K562 (cell line): Measurements from ENCODE around the gene CDYL. TPM values are rescaled to one million over a fixed set of nuclear protein-coding genes. Genes with fewer than 3 reads are reported as not detected.

Experiments
- ATAC-seq: fragments of 200-7000 bp; cut with Tn5 transposase; 3 replicates; pipeline ENCODE4 v1.9.1; 2020; ENCODE audit warnings: moderate library complexity
- BruUV-seq: library from RNA; stranded (reverse); fragments of 400-500 nt; replicated peaks from 2 replicates; lab custom pipeline; 2021; lab: Mats Ljungman, UMichigan
- CTCF ChIA-PET: fragments of 300-600 bp; formaldehyde crosslinking; extraction: SDS; loops from one replicate; lab custom pipeline; 2021; ENCODE audit warnings: low intra/inter-chr PET ratio; lab: Yijun Ruan, JAX
- POLR2A ChIA-PET: fragments of 300-600, 350-650 bp; sonication (Branson Sonifier 250); formaldehyde crosslinking; extraction: SDS; loops from one replicate; lab custom pipeline; 2021; ENCODE audit warnings: antibody characterized with exemption, inconsistent platforms; lab: Yijun Ruan, JAX
- DNase-seq, 4 experiments: peaks; one replicate each; pipeline versions ENCODE4 v3.0.0 to v3.0.0-alpha.2; 2011 to 2018; ENCODE audit warnings: low spot score in 3 of 4, mixed read lengths in 3 of 4; ENCODE audit errors: extremely low read depth in 1 of 4
- FAIRE-seq: peaks from 2 replicates; lab custom pipeline; 2011; peaks lifted over from hg19 to GRCh38; lab: Jason Lieb, UNC
- H2AFZ ChIP-seq: 2 replicates; pipeline ENCODE4 v1.6.0; 2011; ENCODE audit warnings: low read depth, low read length, control low read depth, inconsistent platforms
- H3K27ac ChIP-seq: fragments of 200-600 bp; 3 replicates; pipeline ENCODE4 v1.8.0; 2011; ENCODE audit warnings: low read depth, mild to moderate bottlenecking, control low read depth, inconsistent platforms, low read length, moderate library complexity, mixed read lengths; ENCODE audit errors: extremely low read depth
- H3K27me3 ChIP-seq, 2 experiments: fragments of 300-600 bp in 1 of 2; 2 replicates in 1 of 2; 3 replicates in 1 of 2; pipeline versions ENCODE4 v1.6.0 to v1.8.0; 2011; ENCODE audit warnings: inconsistent platforms in 2 of 2, low read length in 2 of 2, mild to moderate bottlenecking in 1 of 2, mixed read lengths in 1 of 2, moderate library complexity in 1 of 2; ENCODE audit not compliant: control insufficient read depth in 2 of 2, insufficient read depth in 2 of 2
- H3K36me3 ChIP-seq: fragments of 300-600 bp; 3 replicates; pipeline ENCODE4 v1.8.0; 2011; ENCODE audit warnings: mild to moderate bottlenecking, low read length, inconsistent platforms; ENCODE audit not compliant: control insufficient read depth, insufficient read depth
- H3K4me1 ChIP-seq, 2 experiments: fragments of 200-600 bp in 1 of 2; replicated peaks in 1 of 2; 2 replicates in 1 of 2; 3 replicates in 1 of 2; pipeline versions ENCODE4 v1.5.1 to v1.8.0; 2011; ENCODE audit warnings: inconsistent platforms in 2 of 2, low read length in 2 of 2, mild to moderate bottlenecking in 1 of 2, mixed read lengths in 1 of 2, moderate library complexity in 1 of 2; ENCODE audit not compliant: control insufficient read depth in 2 of 2, insufficient read depth in 2 of 2
- H3K4me2 ChIP-seq: 2 replicates; pipeline ENCODE4 v1.6.1; 2011; ENCODE audit warnings: low read length, control low read depth, inconsistent platforms, mixed read lengths; ENCODE audit not compliant: insufficient read depth
- H3K4me3 ChIP-seq: fragments of 200-600 bp; sonication (generic), shearing (Covaris generic); 2 replicates; pipeline ENCODE4 v1.5.1; 2016; ENCODE audit warnings: control low read depth, inconsistent platforms
- H3K79me2 ChIP-seq: fragments of 200-600 bp; 3 replicates; pipeline ENCODE4 v1.8.0; 2011; ENCODE audit warnings: low read length, inconsistent platforms; ENCODE audit not compliant: control insufficient read depth, insufficient read depth
- H3K9ac ChIP-seq, 2 experiments: 2 replicates each; pipeline versions ENCODE4 v1.6.0 to v1.6.1; 2011; ENCODE audit warnings: low read depth in 2 of 2, low read length in 2 of 2, control low read depth in 1 of 2, inconsistent platforms in 1 of 2, mild to moderate bottlenecking in 1 of 2, mixed read lengths in 1 of 2; ENCODE audit not compliant: insufficient read depth in 1 of 2
- H3K9me1 ChIP-seq: one replicate; pipeline ENCODE4 v1.6.0; 2011; ENCODE audit warnings: inconsistent platforms, mild to moderate bottlenecking, low read length, moderate library complexity; ENCODE audit not compliant: control insufficient read depth, insufficient read depth
- H3K9me3 ChIP-seq: replicated peaks from 2 replicates; pipeline ENCODE4 v1.5.1; 2011; ENCODE audit warnings: low read depth, low read length, inconsistent platforms; ENCODE audit not compliant: control insufficient read depth, insufficient read depth
- H4K20me1 ChIP-seq: replicated peaks from 2 replicates; pipeline ENCODE4 v1.6.1; 2011; ENCODE audit warnings: low read length, inconsistent platforms, mixed read lengths; ENCODE audit not compliant: control insufficient read depth, insufficient read depth
- HLTF ChIP-seq: fragments of 450-650 bp; IDR thresholded peaks from 2 replicates; pipeline ENCODE4 v1.6.1; 2016
- KDM2B ChIP-seq: fragments of 250-450 bp; sonication (Bioruptor Pico); IDR thresholded peaks from 2 replicates; pipeline ENCODE4 v1.8.0; 2021; ENCODE audit warnings: mild to moderate bottlenecking, moderate library complexity
- MCM3 ChIP-seq: fragments of 450-650 bp; IDR thresholded peaks from 2 replicates; pipeline ENCODE4 v1.6.1; 2016
- MCM5 ChIP-seq: fragments of 450-650 bp; IDR thresholded peaks from 2 replicates; pipeline ENCODE4 v1.6.1; 2016; ENCODE audit warnings: low read depth
- RBM39 ChIP-seq: fragments of 200-400 bp; formaldehyde crosslinking; optimal IDR thresholded peaks from 2 replicates; pipeline ENCODE3; 2018; ENCODE audit warnings: low read depth, low read length
- RFX1 ChIP-seq: fragments of 450-650 bp; IDR thresholded peaks from 2 replicates; pipeline ENCODE4 v1.6.1; 2016; ENCODE audit warnings: mild to moderate bottlenecking, moderate library complexity
- SMAD3 ChIP-seq: fragments of 450-650 bp; formaldehyde crosslinking; conservative IDR thresholded peaks from 2 replicates; pipeline ENCODE4 v1.4.0; 2020; ENCODE audit warnings: mild to moderate bottlenecking
- SMARCE1 ChIP-seq: fragments of 450-650 bp; IDR thresholded peaks from 2 replicates; pipeline ENCODE4 v1.7.1; 2016; ENCODE audit warnings: mild to moderate bottlenecking
- SRF ChIP-seq, 2 experiments: fragments of 250-450, 450-650 bp in 1 of 2; sonication (Bioruptor Pico) in 1 of 2; sonication (generic) in 1 of 2; formaldehyde crosslinking; IDR thresholded peaks; 2 replicates each; pipeline versions ENCODE4 v1.5.0 to v1.5.1; 2020 to 2022; ENCODE audit warnings: mild to moderate bottlenecking in 1 of 2, missing genetic modification reagents in 1 of 2
- ZNF224 ChIP-seq: sonication (generic); formaldehyde crosslinking; IDR thresholded peaks from 2 replicates; pipeline ENCODE4 v1.8.0; 2022; ENCODE audit warnings: mild to moderate bottlenecking, missing genetic modification reagents
- ZNF232 ChIP-seq: sonication (generic); formaldehyde crosslinking; IDR thresholded peaks from 2 replicates; pipeline ENCODE4 v1.8.0; 2022; ENCODE audit warnings: mild to moderate bottlenecking, missing genetic modification reagents
- WGBS: fragments of 100-300 bp; shearing (Covaris generic); methylation state at CpG from one replicate; pipeline ENCODE4 v1.1.6; 2016; ENCODE audit warnings: low coverage, mixed read lengths; ENCODE audit not compliant: insufficient coverage; ENCODE audit errors: missing lambda C conversion rate; 5-methylcytosine and 5-hydroxymethylcytosine counted together
- in situ Hi-C: fragments of 300-500 bp; cut with MboI; formaldehyde crosslinking; loops from 4 replicates; pipeline ENCODE4 v1.15.0; 2018; ENCODE audit warnings: inconsistent platforms, mixed read lengths
- intact Hi-C: fragments of 100-400 bp; cut with micrococcal nuclease; formaldehyde crosslinking; loops from 2 replicates; pipeline ENCODE4 v1.14.2; 2022
- polyA plus RNA-seq, 8 experiments: library from polyadenylated mRNA; depleted of rRNA in 4 of 8; stranded (reverse) in 5 of 8; unstranded in 3 of 8; fragments of >200 nt; fragmentation: Nextera tagmentation in 2 of 8; fragmentation: Illumina TruSeq in 1 of 8; extraction: Ambion mirVana in 2 of 8; extraction: Trizol in 1 of 8; gene quantifications; 2 replicates each; pipeline versions ENCODE4 v1.2.1 to v1.2.3, GENCODE V29; 2011 to 2014; ENCODE audit warnings: inconsistent platforms in 1 of 8, missing spikeins in 1 of 8
- total RNA-seq, 7 experiments: library from RNA; depleted of rRNA in 6 of 7; stranded (reverse); fragments of >200 nt in 6 of 7; fragmentation: Illumina TruSeq in 2 of 7; extraction: Trizol in 2 of 7; gene quantifications; 2 replicates each; pipeline versions ENCODE4 v1.2.1 to v1.2.3, GENCODE V29; 2011 to 2021; ENCODE audit warnings: low replicate concordance in 1 of 7
- TF ChIP-seq, protein P1 (sequence below): fragments of 250-450 bp; sonication (Bioruptor Pico); IDR thresholded peaks from 2 replicates; pipeline ENCODE4 v1.8.0; 2021; ENCODE audit warnings: borderline replicate concordance, mild to moderate bottlenecking, moderate library complexity; ENCODE audit not compliant: poor library complexity, severe bottlenecking

Gene CDYL
- total and polyA plus RNA-seq, 9 of the 15 experiments (the other 6 are each of a cell fraction or from before 2014, with no cell fraction given) = 8.1 to 45.8 (median 40.8) TPM

DNA sequence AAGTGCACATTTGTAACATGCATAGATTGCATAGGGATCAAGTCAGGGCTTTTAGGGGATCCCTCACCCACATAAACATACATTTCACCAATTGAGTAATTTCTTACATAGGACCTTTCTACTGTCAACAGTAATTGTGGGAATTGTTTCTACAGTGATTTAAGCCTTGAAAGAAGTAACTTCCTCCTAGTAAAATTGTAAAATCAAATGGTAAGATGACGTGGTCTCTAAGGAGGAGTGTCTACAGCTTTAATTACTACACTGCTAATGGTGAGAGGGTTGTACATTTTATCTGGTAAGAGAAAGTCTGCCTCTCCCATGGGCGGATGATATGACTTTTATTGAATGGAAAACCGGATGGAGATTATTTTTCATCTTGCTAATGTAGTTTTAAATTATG lies 129.6 kb downstream of the CDYL start:
- no peak overlapping the region for H2AFZ ChIP-seq
- no peak for DNase-seq
- H3K4me1 ChIP-seq = peaks cover 14 to 23% of the 10 kb centered on the region in 2 experiments; a peak in 4 of 5 replicates
- no peak for ATAC-seq
- no TSS peak for BruUV-seq
- H3K4me3 ChIP-seq = no peak overlapping the region
- ChIA-PET CTCF (no interaction called here), POLR2A (interaction anchor here (0.5 to 1.1 kb wide), 4 partner anchors 12 to 1000 kb away, joined by 3 to 4 read pairs (median 3); no protein-coding TSS in a partner anchor)
- no peak overlapping the region for H3K9ac ChIP-seq
- in situ Hi-C loops (no loop called here), intact Hi-C loops (no loop called here)
- TF ChIP-seq, protein P1, sequence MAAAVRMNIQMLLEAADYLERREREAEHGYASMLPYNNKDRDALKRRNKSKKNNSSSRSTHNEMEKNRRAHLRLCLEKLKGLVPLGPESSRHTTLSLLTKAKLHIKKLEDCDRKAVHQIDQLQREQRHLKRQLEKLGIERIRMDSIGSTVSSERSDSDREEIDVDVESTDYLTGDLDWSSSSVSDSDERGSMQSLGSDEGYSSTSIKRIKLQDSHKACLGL (CRISPR knock-in tag) = no peak
- TF ChIP-seq HLTF (no peak), MCM5 (no peak), MCM3 (no peak), RBM39 (no peak), SMAD3 (CRISPR knock-in tag) (no peak), KDM2B (no peak), SRF (CRISPR knock-in tag; IDR thresholded peaks at IDR 0.05) (no peak), SMARCE1 (no peak), RFX1 (no peak), ZNF224 (no peak), ZNF232 (CRISPR knock-in tag) (no peak)
- no peak overlapping the region for H3K27ac ChIP-seq
- H3K36me3 ChIP-seq = peaks cover 33% of the 10 kb centered on the region
- no peaks in the 10 kb centered on the region for H3K9me3 ChIP-seq
- H4K20me1 ChIP-seq = peaks cover 31% of the 10 kb centered on the region
- H3K4me2 ChIP-seq = no peak overlapping the region
- peaks cover 44% of the 10 kb centered on the region for H3K79me2 ChIP-seq
- H3K27me3 ChIP-seq = no peaks in the 10 kb centered on the region
- FAIRE-seq = no peak
- WGBS = 76% methylated on average over 3 of the region's 3 CpGs
- peaks cover 4% of the 10 kb centered on the region for H3K9me1 ChIP-seq
